ENCODE data around the gene AP1M2.
"Not testable (repeated sequence)": the region's sequence is repeated elsewhere in the genome, so short reads cannot be mapped to it uniquely, and the experiment has no call there.

AP1M2 gene

DNA sequence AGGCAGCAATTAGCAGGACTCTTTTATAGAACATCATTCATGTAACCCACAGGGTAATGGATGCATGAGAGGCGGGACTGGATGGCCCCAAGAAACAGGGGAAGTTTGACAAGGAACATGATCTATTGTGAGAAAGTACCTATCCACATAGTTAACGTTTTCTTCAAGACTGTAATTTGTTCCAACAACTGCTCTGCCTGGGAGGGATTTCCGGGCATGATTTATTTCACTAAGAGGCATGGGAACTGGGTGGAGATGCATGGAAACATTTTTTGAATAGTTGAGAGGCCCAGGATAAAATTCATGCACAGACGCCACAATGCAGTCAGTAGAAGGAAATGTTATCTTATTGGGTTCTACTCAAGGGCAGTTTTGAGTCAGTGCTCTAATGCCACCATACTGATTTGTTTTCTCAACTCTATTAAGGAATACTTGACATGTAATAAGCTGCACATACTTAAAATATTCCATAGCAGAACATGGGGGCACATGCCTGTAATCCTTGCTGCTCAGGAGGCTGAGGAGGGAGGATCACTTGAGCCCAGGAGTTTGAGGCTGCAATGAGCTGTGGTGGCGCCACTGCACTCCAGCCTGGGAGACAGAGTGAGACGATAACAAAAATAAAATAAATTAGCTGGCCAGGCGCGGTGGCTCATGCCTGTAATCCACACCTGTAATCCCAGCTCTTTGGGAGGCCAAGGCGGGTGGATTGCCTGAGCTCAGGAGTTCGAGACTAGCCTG lies 53.3 kb downstream of the AP1M2 start:
- no peak for DNase-seq

- DNase-seq: no peak
Measured at GRCh38 chr19:10532457-10532856, 54.7 kb downstream of the AP1M2 start.

DNA sequence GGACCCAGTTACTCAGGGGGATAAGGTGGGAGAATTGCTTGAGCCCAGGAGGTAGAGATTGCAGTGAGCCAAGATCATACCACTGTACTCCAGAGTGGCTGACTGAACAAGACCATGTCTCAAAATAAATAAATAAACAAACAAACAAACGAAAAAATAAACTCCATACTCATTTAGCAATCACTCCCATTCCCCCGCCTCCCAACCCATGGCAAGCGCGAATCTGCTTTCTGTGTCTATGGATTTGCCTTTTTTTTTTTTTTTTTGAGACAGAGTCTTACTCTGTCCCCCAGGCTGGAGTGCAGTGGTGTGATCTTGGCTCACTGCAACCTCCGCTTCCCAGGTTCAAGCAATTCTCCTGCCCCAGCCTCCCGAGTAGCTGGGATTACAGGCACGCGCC lies 60.2 kb downstream of the AP1M2 start:
- DNase-seq: not testable (repeated sequence)

- no peak for DNase-seq
Measured at GRCh38 chr19:10525636-10526035, 61.5 kb downstream of the AP1M2 start.

- no peak for DNase-seq
Measured at GRCh38 chr19:10523135-10523636, 63.9 kb downstream of the AP1M2 start.
